ENCODE measurements around the gene BPI. TPM values are rescaled to one million over a fixed set of nuclear protein-coding genes. Genes with fewer than 3 reads are reported as not detected.

BPI gene
- total RNA-seq, 2 experiments from 2014 or later, result not detected

GRCh38 chr20:38326309-38326708 is 22.4 kb downstream of the BPI start:
- H3K9me3 Mint-ChIP-seq, result no peaks in the 10 kb centered on the region
- POLR2A ChIA-PET, result no interaction called here
- intact Hi-C loops (cut with micrococcal nuclease), result no loop called here

GRCh38 chr20:38330638-38331037 is 26.7 kb downstream of the BPI start:
- ChIA-PET POLR2A (no interaction called here), CTCF (interaction anchor here (1.3 kb wide), 1 partner anchor 25 kb away, joined by 3 read pairs; no protein-coding TSS in a partner anchor)
- TF ChIP-seq CTCF (IDR thresholded peaks at IDR 0.05), result no peak
- DNase-seq (no peak), ATAC-seq (no peak)
- H3K27me3 Mint-ChIP-seq, result peaks cover 6% of the 10 kb centered on the region
- no peaks in the 10 kb centered on the region for H3K36me3 Mint-ChIP-seq (ENCODE audit: low read depth)
- no peaks in the 10 kb centered on the region for H3K9me3 Mint-ChIP-seq
- intact Hi-C loops (cut with micrococcal nuclease), result no loop called here
- no peak overlapping the region for H3K27ac Mint-ChIP-seq
- no peak overlapping the region for H3K4me3 Mint-ChIP-seq
- H3K4me1 Mint-ChIP-seq (ENCODE audit: low read depth), result no peaks in the 10 kb centered on the region

More at GRCh38 chr20:38326309-38326708, 22.4 kb downstream of the BPI start:
- DNase-seq, result no peak
- Mint-ChIP-seq H3K4me1 (ENCODE audit: low read depth) (no peaks in the 10 kb centered on the region), H3K36me3 (ENCODE audit: low read depth) (no peaks in the 10 kb centered on the region), H3K27ac (no peak overlapping the region), H3K4me3 (no peak overlapping the region), H3K27me3 (peaks cover 10% of the 10 kb centered on the region)
- no peak for ATAC-seq
- TF ChIP-seq CTCF (IDR thresholded peaks at IDR 0.05), result no peak
- CTCF ChIA-PET, result no interaction called here

GRCh38 chr20:38331245-38331644 is 27.3 kb downstream of the BPI start:
- intact Hi-C loops (cut with micrococcal nuclease), result no loop called here
- H3K27me3 Mint-ChIP-seq, result peaks cover 9% of the 10 kb centered on the region
- ChIA-PET POLR2A (interaction anchor here (0.6 kb wide), 1 partner anchor 536 kb away, joined by 3 read pairs; no protein-coding TSS in a partner anchor), CTCF (interaction anchor here (0.8 kb wide), 1 partner anchor 25 kb away, joined by 3 read pairs; no protein-coding TSS in a partner anchor)
- H3K9me3 Mint-ChIP-seq, result no peaks in the 10 kb centered on the region
- H3K36me3 Mint-ChIP-seq (ENCODE audit: low read depth), result no peaks in the 10 kb centered on the region
- no peak overlapping the region for H3K4me3 Mint-ChIP-seq
- no peak for ATAC-seq
- DNase-seq, result no peak
- H3K27ac Mint-ChIP-seq, result no peak overlapping the region
- no peak for TF ChIP-seq CTCF (IDR thresholded peaks at IDR 0.05)
- H3K4me1 Mint-ChIP-seq (ENCODE audit: low read depth), result no peaks in the 10 kb centered on the region

- Mint-ChIP-seq H3K9me3 (no peaks in the 10 kb centered on the region), H3K36me3 (ENCODE audit: low read depth) (no peaks in the 10 kb centered on the region), H3K27me3 (peaks cover 12% of the 10 kb centered on the region), H3K27ac (no peak overlapping the region), H3K4me3 (no peak overlapping the region), H3K4me1 (ENCODE audit: low read depth) (no peaks in the 10 kb centered on the region)
- no peak for DNase-seq
- no peak for ATAC-seq
- intact Hi-C loops (cut with micrococcal nuclease), result no loop called here
- ChIA-PET POLR2A (interaction anchor here (0.6 kb wide), 1 partner anchor 536 kb away, joined by 3 read pairs; no protein-coding TSS in a partner anchor), CTCF (interaction anchor here (0.8 kb wide), 1 partner anchor 25 kb away, joined by 3 read pairs; no protein-coding TSS in a partner anchor)
- TF ChIP-seq CTCF (IDR thresholded peaks at IDR 0.05), result no peak
Measured at GRCh38 chr20:38331814-38332213, 27.9 kb downstream of the BPI start.

GRCh38 chr20:38334016-38334415 is 30.1 kb downstream of the BPI start:
- Mint-ChIP-seq H3K4me3 (no peak overlapping the region), H3K27me3 (peaks cover 20% of the 10 kb centered on the region), H3K27ac (no peak overlapping the region), H3K36me3 (ENCODE audit: low read depth) (no peaks in the 10 kb centered on the region), H3K9me3 (peaks cover 8% of the 10 kb centered on the region), H3K4me1 (ENCODE audit: low read depth) (no peaks in the 10 kb centered on the region)
- CTCF ChIA-PET, result interaction anchor here (1.1 kb wide), 1 partner anchor 172 kb away, joined by 3 read pairs; no protein-coding TSS in a partner anchor
- intact Hi-C loops (cut with micrococcal nuclease), result no loop called here
- ATAC-seq (no peak), DNase-seq (no peak)
- no peak for TF ChIP-seq CTCF (IDR thresholded peaks at IDR 0.05)
- POLR2A ChIA-PET, result no interaction called here
